Measurements from ENCODE around the gene SLC8A2.

The SLC8A2 gene

DNA sequence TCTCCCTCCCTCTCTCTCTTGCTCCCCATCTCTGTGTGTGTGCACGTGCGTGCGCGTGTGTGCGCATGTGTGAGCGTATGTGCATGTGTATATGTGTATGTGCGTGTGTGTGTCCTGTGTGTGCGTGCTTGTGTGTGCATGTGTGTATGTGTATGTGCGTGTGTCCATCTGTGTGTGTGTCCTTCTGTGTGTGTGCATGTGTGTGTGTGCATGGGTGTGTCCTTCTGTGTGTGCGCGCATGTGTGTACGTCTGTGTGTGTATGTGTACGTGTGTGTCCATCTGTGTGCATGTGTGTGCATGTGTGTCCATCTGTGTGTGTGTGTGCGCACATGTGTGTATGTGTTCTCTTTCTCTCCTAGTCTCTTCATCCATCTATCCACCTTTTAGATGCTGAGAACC lies 12.2 kb downstream of the SLC8A2 start:
- no peak for DNase-seq (ENCODE audit: low read depth)

DNA sequence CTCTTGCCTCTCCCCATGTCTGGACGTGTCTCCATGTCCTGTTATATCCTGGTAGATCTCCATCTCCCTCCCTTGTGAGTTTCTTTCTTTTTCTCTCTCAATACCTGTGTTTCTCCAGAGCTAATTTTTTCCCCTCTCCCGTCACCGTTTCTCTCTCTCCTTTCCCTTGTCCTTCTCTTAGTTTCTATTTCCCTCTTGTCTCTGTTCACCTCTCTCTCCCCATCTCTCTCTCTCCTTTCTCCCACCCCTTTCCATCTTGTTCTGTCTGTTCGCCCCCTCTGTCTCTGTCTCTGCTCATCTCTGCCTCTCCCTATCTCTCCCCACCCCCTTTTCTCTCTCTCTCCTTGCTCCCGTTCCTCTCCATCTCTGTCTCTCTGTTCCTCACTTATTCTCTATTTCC lies 13.0 kb downstream of the SLC8A2 start:
- DNase-seq (ENCODE audit: low read depth) = no peak

DNA sequence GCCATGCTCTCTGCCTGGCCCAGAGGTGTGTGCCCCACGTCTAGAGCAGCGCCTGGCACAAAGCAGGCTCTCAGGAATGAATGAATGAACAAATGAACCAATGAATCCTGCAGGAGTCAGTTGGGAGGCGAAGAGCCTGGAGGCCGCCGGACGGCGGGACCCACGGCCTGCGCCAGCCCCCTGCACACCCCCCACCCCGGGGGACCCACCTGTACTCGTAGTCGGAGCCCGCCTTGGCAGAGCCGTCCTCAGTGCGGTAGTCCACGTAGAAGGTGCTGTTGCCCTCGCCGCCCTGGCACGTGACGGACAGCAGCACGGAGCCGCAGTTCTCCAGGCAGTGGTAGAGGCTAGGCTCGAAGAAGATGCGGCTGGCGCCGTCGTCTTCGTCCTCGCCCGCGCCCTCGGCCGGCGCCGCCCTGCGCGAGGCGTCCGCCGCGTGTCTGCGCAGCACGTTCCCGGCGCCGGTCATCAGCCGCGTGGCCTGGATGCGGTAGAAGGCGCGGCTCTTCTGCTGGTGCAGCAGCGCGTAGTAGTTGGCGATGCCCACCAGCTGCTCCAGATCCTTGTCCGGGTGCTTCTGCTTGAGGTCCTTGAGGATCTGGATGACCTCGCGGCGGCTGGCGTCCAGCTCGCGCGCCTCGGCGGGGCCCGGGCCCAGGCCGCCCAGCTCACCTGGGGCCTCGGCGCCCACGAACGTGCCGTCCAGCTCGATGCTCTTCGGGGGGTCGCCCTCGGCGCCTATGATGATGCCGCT lies 14.8 kb downstream of the SLC8A2 start:
- no peak for DNase-seq (ENCODE audit: low read depth)

DNA sequence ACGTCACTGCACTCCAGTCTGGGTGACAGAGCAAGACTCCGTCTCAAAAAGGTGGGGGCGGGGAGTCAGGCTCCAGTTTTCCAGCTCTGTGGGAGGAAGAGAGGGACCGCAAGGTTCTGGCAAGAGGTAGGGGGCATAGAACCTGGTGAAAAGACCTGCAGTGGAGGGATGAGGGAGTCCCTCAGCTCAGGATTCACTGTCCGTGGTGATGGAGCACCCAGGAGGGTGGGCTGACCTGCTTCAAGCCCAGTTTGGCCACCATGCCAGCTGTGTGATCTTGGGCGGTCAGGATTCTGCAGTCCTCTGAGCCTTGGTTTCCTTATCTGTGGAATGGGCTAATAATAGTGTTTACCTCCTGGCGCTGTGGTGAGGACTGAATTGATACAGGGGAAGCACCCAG lies 21.2 kb downstream of the SLC8A2 start:
- DNase-seq (ENCODE audit: low read depth) = no peak

DNA sequence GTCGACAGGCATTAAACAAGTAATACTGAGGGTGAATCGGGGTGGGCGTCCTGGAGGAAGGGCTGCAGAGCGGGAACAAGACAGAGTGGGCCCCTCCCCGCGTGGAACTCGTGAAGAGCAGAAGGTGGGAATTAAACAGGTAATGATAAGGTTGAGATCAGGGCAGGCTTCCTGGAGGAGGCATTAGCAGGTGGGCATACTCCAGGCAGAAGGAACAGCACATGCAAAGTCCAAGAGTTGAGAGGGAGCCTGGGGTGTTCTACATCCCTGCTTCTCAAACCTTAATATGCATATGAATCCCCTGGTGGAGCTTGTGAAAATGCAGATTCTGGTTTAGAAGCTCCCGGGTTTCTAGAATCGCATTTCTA lies 23.3 kb downstream of the SLC8A2 start:
- DNase-seq (ENCODE audit: low read depth) = no peak

GRCh38 chr19:47447470-47448359 lies 24.0 kb downstream of the SLC8A2 start:
- DNase-seq (ENCODE audit: low read depth) = peak; percentile 49

DNA sequence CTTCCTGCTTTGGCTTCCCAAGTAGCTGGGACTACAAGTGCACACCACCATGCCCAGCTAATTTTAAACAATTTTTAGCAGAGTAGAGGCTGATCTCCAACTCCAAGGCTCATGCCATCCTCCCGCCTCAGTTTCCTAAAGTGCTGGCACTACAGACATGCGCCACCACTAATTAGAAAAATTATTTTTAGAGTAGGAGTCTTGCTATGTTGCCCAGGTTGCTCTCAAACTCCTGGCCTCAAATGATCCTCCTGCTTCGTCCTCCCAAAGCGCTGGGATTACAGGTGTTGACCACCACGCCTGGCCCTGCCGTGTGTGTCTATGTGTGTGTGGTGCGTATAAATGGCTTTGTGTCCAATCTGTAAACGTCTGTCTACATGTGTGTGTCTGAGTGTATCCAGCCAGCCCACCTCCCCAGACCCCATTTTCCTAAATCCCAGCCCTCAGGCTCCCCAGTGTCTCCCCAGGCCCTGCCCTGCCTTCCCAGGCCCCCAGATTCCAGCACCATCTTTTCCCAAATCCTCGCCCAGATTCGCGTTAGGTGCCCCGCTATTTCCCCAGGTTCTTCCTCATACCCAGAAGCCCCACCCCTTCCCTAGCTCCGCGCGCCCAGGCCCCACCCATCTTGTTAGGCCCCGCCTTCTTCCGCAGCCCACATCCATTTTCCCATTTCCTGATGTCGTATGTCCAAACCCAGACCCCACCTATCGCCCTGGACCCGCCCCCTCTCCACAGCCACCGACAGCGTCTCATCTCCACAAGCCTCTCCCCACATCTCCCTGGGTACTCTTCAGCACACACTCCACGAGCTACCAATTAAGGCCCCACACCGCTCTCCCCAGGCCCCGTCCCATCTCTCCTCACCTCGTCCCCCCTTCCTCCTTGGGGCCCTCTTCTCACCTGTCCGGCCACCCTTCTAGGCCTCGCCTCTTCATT lies 24.9 kb downstream of the SLC8A2 start:
- DNase-seq (ENCODE audit: low read depth) = no peak

DNA sequence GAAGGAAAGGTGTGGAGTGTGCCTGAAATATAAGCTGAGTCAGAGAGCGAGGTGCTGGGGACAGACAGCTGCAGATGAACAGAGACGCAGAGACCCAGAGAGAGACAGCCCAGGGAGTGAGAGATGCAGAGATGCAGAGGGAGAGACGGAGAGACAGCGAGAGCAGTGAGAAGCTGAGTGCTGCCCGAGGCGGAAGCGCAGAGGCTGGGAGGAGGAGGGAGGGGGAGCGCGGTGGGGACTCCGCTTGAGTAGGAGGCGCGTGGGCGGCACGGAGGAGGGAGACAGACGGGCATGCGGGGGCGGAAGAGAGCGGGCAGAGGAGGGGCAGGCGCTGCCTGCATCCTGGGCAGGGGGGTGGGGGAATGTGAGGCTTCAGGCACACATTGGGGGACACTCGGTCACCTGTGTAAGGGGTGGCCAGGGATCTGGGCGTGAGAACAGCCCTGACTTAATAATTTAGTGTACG lies 25.7 kb downstream of the SLC8A2 start:
- peak; percentile 30 for DNase-seq (ENCODE audit: low read depth)

DNA sequence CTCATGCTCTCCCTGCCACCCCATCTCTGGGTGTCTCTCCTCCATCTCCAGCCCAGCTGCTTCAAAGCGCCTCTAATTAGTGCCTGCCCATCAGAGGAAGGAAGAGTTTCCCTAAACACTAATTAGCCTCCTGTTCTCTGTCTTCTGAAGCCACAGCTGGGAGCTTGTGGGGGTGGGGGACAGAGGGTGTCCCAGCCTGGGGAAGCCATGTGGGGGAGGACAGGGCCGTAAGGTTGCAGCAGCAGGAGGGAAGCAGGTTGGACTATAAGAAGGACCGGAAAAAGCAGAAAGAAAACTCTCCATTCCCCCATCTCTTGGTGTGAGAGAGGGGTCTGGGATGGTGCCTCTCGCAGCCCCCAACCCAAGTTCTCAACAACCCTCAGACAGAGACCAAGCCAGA lies 26.2 kb downstream of the SLC8A2 start:
- DNase-seq (ENCODE audit: low read depth) = no peak

- DNase-seq (ENCODE audit: low read depth) = no peak
Observed at GRCh38 chr19:47444388-47444821, 27.3 kb downstream of the SLC8A2 start.

GRCh38 chr19:47443331-47443730 lies 28.4 kb downstream of the SLC8A2 start:
- DNase-seq (ENCODE audit: low read depth) = no peak

DNA sequence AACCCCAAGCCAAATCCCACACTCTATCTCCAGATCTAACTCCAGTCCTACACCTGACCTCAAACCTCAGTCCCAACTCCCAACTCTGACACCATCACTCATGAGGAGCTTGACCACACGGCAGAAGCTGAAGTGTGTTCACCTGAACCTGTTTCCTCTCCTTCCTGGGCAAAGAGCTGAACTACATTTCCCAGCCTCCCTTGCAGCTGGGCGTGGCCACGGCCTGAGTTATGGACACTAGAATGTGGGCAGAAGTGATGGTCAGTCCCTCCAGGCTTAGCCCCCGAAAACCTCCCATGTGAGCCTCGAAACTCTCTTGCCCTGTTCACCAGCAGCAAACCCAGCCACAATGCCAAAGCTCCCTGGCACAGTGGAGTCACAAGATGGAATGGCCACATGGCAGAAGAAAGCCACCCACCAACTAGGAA lies 32.9 kb downstream of the SLC8A2 start:
- DNase-seq (ENCODE audit: low read depth) = no peak

DNA sequence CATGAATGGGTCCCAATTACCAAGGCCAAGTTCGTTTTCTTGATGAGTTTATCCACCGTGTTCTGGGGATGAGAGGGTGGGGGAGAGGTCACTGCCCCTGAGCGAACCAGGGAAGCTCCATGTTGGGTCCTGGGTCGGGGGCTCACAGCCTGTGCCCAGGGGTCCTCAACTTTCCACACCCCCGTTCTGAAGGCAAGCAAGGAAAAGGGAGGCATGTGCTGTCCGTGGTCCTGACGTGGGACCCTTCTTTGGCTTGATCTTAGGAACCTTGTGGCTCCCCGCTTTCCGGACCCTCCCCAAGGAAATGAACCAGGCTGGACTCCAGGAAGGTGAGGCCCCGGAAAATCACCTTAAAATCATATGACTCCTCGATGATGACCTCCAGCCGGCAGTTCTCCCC lies 34.2 kb downstream of the SLC8A2 start:
- DNase-seq (ENCODE audit: low read depth) = no peak

- DNase-seq (ENCODE audit: low read depth) = peak; percentile 78
Observed at GRCh38 chr19:47436712-47437401, 34.8 kb downstream of the SLC8A2 start.

GRCh38 chr19:47435883-47436417 lies 35.7 kb downstream of the SLC8A2 start:
- DNase-seq (ENCODE audit: low read depth) = no peak

DNA sequence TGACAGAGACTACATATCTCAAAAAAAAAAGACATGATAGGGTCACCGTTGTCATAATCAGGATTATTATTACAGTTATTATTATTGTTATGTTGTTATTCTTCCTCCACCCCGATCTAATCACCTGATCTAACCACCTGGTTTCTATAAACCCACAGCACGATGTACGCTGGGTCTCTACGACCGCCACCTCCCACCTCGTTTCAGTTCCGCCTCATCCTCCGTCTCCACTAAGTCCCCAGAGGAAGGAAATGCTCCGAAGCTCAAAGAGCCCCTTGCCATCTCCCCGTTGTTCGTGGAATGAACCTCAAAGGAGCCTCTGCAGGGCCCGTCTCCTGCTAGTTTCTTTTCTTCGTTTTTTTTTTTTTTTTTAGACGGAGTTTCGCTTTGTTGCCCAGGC lies 36.5 kb downstream of the SLC8A2 start:
- no peak for DNase-seq (ENCODE audit: low read depth)

GRCh38 chr19:47434088-47434487 lies 37.6 kb downstream of the SLC8A2 start:
- no peak for DNase-seq (ENCODE audit: low read depth)

DNA sequence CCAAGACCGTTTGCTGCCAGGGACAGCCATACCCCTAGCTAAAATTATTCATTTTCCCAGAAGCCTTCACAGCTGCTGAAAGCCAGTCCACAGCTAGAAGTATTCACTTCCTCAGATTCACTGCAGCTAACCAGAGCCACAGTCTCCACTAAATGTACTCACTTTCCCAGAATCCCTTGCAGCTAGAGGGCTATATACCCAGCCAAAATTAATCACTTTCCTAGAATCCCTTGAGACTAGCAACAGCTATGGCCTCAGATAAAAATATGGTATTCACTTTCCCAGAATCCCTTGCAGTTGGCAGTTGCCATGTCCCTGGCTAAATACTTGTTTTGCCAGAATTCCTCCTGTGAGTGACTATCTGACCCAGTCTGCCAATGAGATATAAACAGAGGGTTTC lies 38.6 kb downstream of the SLC8A2 start:
- no peak for DNase-seq (ENCODE audit: low read depth)

DNA sequence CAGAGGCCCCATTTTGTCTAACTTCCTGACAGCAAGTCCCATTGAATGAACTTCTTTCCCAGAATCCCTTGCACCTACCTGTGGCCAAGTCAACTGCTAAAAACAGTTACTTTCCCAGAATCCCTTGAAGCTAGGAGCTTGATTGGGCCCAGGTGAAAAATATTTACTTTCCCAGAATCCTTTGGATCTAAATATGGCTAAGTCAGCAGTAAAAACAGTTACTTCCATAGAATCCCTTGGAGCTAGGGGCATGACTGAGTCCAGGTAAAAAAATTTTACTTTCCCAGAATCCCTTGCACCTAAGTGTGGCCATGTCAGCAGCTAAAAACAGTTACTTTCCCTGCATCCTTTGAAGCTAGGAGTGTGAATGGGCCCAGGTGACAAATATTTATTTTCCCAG lies 39.2 kb downstream of the SLC8A2 start:
- no peak for DNase-seq (ENCODE audit: low read depth)

DNA sequence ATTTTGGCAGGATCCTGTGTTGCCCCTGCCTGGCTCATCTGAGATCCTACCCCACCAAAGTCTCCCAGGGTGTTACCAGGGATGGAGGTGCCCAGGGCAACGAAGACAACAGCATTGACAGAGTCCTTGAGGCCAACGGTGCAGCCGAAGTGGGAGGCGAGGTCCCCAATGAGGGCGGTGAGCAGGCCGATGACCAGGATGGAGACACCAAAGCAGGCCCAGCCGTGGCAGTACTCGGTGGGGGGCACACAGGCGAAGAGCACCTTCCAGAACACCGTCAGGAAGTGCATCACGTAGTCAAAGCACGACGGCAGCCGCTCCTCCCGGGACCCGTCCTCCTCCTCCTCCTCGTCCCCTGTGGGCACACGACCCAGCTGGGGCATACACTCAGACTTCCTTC lies 39.6 kb downstream of the SLC8A2 start:
- no peak for DNase-seq (ENCODE audit: low read depth)

All from activated T-cell treated with anti-CD3 and anti-CD28 coated beads for 24 hours (primary cell).